GM12878 (cell line): ENCODE measurements around the gene HMX3. TPM values are rescaled to one million over a fixed set of nuclear protein-coding genes. Genes with fewer than 3 reads are reported as not detected.

ENCODE experiments used
- ATAC-seq: fragments of 200-7000 bp; cut with Tn5 transposase; 3 replicates; pipeline ENCODE4 v1.9.1; 2020; ENCODE audit warnings: mild to moderate bottlenecking, moderate library complexity
- BruUV-seq: library from RNA; stranded (reverse); fragments of 400-500 nt; replicated peaks from 2 replicates; lab custom pipeline; 2021; lab: Mats Ljungman, UMichigan
- CTCF ChIA-PET: fragments of 300-600 bp; sonication (Branson Sonifier 250); formaldehyde crosslinking; extraction: SDS; loops from one replicate; lab custom pipeline; 2021; ENCODE audit warnings: inconsistent platforms; lab: Yijun Ruan, JAX
- POLR2A ChIA-PET: fragments of 350-600 bp; formaldehyde crosslinking; extraction: SDS; loops from one replicate; lab custom pipeline; 2021; ENCODE audit warnings: inconsistent platforms; lab: Charles Lee
- RAD21 ChIA-PET: fragments of 300-600 bp; sonication (Branson Sonifier 250); formaldehyde crosslinking; loops from one replicate; lab custom pipeline; 2023; ENCODE audit warnings: antibody characterized with exemption; ENCODE audit not compliant: unreplicated experiment; lab: Charles Lee
- SMC1A ChIA-PET: fragments of 300-600 bp; sonication (Branson Sonifier 250); formaldehyde crosslinking; loops from one replicate; lab custom pipeline; 2023; ENCODE audit not compliant: unreplicated experiment, uncharacterized antibody; lab: Charles Lee
- DNase-seq: peaks from one replicate; pipeline ENCODE4 v3.0.0-alpha.2; 2011; ENCODE audit warnings: low read depth, low spot score
- FAIRE-seq: peaks from 3 replicates; lab custom pipeline; 2011; peaks lifted over from hg19 to GRCh38; lab: Jason Lieb, UNC
- H2AFZ ChIP-seq: 2 replicates; pipeline ENCODE4 v1.6.0; 2011; ENCODE audit warnings: low read depth, low read length, control low read depth; ENCODE audit not compliant: control insufficient read depth
- H3K27ac ChIP-seq: 2 replicates; pipeline ENCODE4 v1.5.1; 2011; ENCODE audit warnings: control low read depth; ENCODE audit not compliant: control insufficient read depth, insufficient read depth
- H3K27me3 ChIP-seq, 2 experiments: replicated peaks in 1 of 2; 2 replicates each; pipeline versions ENCODE4 v1.6.0 to v1.6.1; 2011; ENCODE audit warnings: low read length in 1 of 2; ENCODE audit not compliant: control insufficient read depth in 2 of 2, insufficient read depth in 2 of 2
- H3K36me3 ChIP-seq, 2 experiments: 2 replicates each; pipeline ENCODE4 v1.5.1; 2011; ENCODE audit warnings: low read length in 1 of 2; ENCODE audit not compliant: control insufficient read depth in 2 of 2, insufficient read depth in 2 of 2
- H3K4me1 ChIP-seq: 2 replicates; pipeline ENCODE4 v1.6.1; 2011; ENCODE audit warnings: mild to moderate bottlenecking, low read length, moderate library complexity, mixed read lengths; ENCODE audit not compliant: control insufficient read depth, insufficient read depth
- H3K4me2 ChIP-seq: 2 replicates; pipeline ENCODE4 v1.6.0; 2011; ENCODE audit warnings: control low read depth; ENCODE audit not compliant: control insufficient read depth, insufficient read depth
- H3K4me3 ChIP-seq: fragments of 200-600 bp; sonication (generic); 2 replicates; pipeline ENCODE4 v1.5.1; 2016
- H3K79me2 ChIP-seq: 2 replicates; pipeline ENCODE4 v1.6.0; 2011; ENCODE audit warnings: low read length; ENCODE audit not compliant: control insufficient read depth, insufficient read depth
- H3K9ac ChIP-seq: 2 replicates; pipeline ENCODE4 v1.8.0; 2011; ENCODE audit warnings: low read length, control low read depth, mixed read lengths; ENCODE audit not compliant: control insufficient read depth, insufficient read depth
- H3K9me3 ChIP-seq: replicated peaks from 3 replicates; pipeline ENCODE4 v1.5.1; 2011; ENCODE audit warnings: mild to moderate bottlenecking, low read length; ENCODE audit not compliant: control insufficient read depth, insufficient read depth
- H4K20me1 ChIP-seq: 2 replicates; pipeline ENCODE4 v1.6.0; 2011; ENCODE audit not compliant: control insufficient read depth, insufficient read depth
- MEF2A ChIP-seq: IDR thresholded peaks from 2 replicates; pipeline ENCODE4 v1.6.1; 2011; ENCODE audit warnings: low read depth, mild to moderate bottlenecking, low read length, moderate library complexity; ENCODE audit not compliant: insufficient read depth
- STAT3 ChIP-seq: IDR thresholded peaks from 2 replicates; pipeline ENCODE4 v1.6.1; 2011; ENCODE audit warnings: low read depth, low read length, improper control_type of control experiment
- WGBS: methylation state at CpG from one replicate; pipeline ENCODE4 v1.1.6; 2016; ENCODE audit warnings: low lambda C conversion rate; ENCODE audit not compliant: insufficient replicate concordance, insufficient coverage; ENCODE audit errors: missing lambda C conversion rate; 5-methylcytosine and 5-hydroxymethylcytosine counted together
- in situ Hi-C: fragments of 300-500 bp; cut with MboI; formaldehyde crosslinking; loops from 9 replicates; pipeline ENCODE4 v1.14.3; 2018; ENCODE audit warnings: mixed read lengths
- intact Hi-C: fragments of 100-400 bp; cut with micrococcal nuclease; formaldehyde crosslinking; loops from one replicate; pipeline ENCODE4 v1.14.2; 2022; ENCODE audit not compliant: unreplicated experiment
- polyA plus RNA-seq, 11 experiments: library from polyadenylated mRNA; depleted of rRNA in 4 of 11; unstranded in 6 of 11; stranded (reverse) in 5 of 11; fragments of >200 nt; fragmentation: Nextera tagmentation in 4 of 11; fragmentation: Illumina TruSeq in 1 of 11; extraction: Ambion mirVana in 4 of 11; extraction: Trizol in 1 of 11; gene quantifications; 1 replicate in 1 of 11; 2 replicates in 10 of 11; pipeline versions ENCODE4 v1.2.1 to v1.2.3, GENCODE V29; 2011 to 2016; ENCODE audit warnings: inconsistent platforms in 2 of 11, missing spikeins in 2 of 11, low read depth in 1 of 11
- total RNA-seq, 4 experiments: library from RNA; depleted of rRNA in 3 of 4; stranded (reverse); fragments of >200 nt in 3 of 4; fragmentation: Illumina TruSeq in 1 of 4; extraction: Trizol in 1 of 4; gene quantifications; 2 replicates each; pipeline versions ENCODE4 v1.2.1 to v1.2.3, GENCODE V29; 2013 to 2021
- TF ChIP-seq, protein P1 (sequence below): fragments of 450-650 bp; IDR thresholded peaks from 2 replicates; pipeline ENCODE4 v1.6.1; 2016; ENCODE audit warnings: mild to moderate bottlenecking, moderate library complexity, borderline replicate concordance

HMX3 gene
- total and polyA plus RNA-seq, 10 of the 15 experiments (the other 5 are each of a cell fraction or from before 2014, with no cell fraction given): 0.63 to 60.5 (median 15.3) TPM; not detected in 2

GRCh38 chr10:123180101-123181090, 44.6 kb downstream of the HMX3 start:
- no peaks in the 10 kb centered on the region for H3K79me2 ChIP-seq
- ChIA-PET RAD21 (no interaction called here), POLR2A (no interaction called here), CTCF (no interaction called here), SMC1A (no interaction called here)
- no peak overlapping the region for H3K9ac ChIP-seq
- in situ Hi-C loops (no loop called here), intact Hi-C loops (no loop called here)
- no peak overlapping the region for H2AFZ ChIP-seq
- no peaks in the 10 kb centered on the region for H3K27me3 ChIP-seq
- H3K4me1 ChIP-seq: no peaks in the 10 kb centered on the region
- WGBS: over 99% methylated on average over 7 of the region's 7 CpGs
- H4K20me1 ChIP-seq: no peaks in the 10 kb centered on the region
- no peak overlapping the region for H3K4me2 ChIP-seq
- DNase-seq: no peak
- BruUV-seq: no TSS peak
- H3K36me3 ChIP-seq: peaks cover 2 to 14% of the 10 kb centered on the region in 2 experiments
- ATAC-seq: no peak
- peaks cover 10% of the 10 kb centered on the region for H3K9me3 ChIP-seq
- no peak for FAIRE-seq
- no peak overlapping the region for H3K27ac ChIP-seq
- no peak for TF ChIP-seq STAT3
- TF ChIP-seq MEF2A: no peak
- TF ChIP-seq, protein P1, sequence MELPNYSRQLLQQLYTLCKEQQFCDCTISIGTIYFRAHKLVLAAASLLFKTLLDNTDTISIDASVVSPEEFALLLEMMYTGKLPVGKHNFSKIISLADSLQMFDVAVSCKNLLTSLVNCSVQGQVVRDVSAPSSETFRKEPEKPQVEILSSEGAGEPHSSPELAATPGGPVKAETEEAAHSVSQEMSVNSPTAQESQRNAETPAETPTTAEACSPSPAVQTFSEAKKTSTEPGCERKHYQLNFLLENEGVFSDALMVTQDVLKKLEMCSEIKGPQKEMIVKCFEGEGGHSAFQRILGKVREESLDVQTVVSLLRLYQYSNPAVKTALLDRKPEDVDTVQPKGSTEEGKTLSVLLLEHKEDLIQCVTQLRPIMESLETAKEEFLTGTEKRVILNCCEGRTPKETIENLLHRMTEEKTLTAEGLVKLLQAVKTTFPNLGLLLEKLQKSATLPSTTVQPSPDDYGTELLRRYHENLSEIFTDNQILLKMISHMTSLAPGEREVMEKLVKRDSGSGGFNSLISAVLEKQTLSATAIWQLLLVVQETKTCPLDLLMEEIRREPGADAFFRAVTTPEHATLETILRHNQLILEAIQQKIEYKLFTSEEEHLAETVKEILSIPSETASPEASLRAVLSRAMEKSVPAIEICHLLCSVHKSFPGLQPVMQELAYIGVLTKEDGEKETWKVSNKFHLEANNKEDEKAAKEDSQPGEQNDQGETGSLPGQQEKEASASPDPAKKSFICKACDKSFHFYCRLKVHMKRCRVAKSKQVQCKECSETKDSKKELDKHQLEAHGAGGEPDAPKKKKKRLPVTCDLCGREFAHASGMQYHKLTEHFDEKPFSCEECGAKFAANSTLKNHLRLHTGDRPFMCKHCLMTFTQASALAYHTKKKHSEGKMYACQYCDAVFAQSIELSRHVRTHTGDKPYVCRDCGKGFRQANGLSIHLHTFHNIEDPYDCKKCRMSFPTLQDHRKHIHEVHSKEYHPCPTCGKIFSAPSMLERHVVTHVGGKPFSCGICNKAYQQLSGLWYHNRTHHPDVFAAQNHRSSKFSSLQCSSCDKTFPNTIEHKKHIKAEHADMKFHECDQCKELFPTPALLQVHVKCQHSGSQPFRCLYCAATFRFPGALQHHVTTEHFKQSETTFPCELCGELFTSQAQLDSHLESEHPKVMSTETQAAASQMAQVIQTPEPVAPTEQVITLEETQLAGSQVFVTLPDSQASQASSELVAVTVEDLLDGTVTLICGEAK: no peak
- TF ChIP-seq, all 136 proteins: peak for 0
- no peak overlapping the region for H3K4me3 ChIP-seq
